HG02870 (cell line): ENCODE measurements around the gene SUMO2.
A peak's percentile ranks its signal among the peaks of the same experiment; 100 is the strongest.
"Not testable (repeated sequence)": the region's sequence is repeated elsewhere in the genome, so short reads cannot be mapped to it uniquely, and the experiment has no call there.

Experiments used
- ATAC-seq: cut with Tn5 transposase; IDR thresholded peaks from one replicate; pipeline ENCODE4 v1.9.1; 2021; ENCODE audit warnings: mild to moderate bottlenecking, moderate library complexity; ENCODE audit not compliant: unreplicated experiment

The SUMO2 gene

DNA sequence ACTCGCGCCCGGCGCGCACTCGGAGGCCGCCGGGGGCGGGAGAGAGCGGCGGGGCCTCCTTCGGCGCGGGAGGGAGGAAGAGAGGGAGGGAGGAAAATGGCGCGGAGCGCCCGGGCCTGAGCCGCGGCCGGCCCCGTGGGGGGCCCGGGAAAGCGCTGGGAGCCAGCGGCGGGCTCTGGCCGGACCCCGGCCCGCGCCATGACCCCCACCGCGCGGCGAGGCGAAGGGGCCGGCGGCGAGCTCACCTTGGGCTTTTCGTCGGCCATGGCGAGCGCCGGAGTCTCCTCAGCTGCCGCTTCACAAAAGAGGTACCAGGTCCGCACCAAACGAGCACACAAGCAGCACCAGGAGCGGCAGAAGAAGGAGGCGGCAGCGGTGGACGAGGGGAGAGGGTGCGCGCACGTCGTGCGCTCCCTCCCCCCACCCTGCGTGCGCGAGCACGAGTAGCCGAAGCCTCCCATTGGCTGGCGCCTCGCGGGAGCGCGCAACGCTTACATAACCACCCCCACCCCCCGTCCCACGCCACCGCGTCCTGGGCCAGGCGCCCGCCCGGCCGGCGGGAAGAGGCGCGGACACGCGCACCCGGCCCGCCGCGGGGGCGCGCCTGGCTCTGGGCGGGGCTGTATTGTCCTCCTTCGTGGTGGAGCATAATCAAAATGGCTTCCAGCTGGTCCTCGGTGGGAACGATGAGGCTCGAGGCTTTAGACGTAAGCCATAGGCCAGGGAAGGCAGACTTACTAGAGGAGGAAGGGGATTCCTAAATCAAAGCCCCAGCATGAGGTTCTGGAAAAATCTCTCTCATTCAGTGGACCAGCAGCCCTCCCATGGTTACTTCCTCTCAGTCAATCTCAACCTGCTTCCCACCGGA is at the start of gene SUMO2:
Gene SUMO2 (minus strand): TSS at position 391 of the 868 bp plus-strand sequence. CDS start 125 bp downstream, at position 266.
- peak; percentile 66 for ATAC-seq

DNA sequence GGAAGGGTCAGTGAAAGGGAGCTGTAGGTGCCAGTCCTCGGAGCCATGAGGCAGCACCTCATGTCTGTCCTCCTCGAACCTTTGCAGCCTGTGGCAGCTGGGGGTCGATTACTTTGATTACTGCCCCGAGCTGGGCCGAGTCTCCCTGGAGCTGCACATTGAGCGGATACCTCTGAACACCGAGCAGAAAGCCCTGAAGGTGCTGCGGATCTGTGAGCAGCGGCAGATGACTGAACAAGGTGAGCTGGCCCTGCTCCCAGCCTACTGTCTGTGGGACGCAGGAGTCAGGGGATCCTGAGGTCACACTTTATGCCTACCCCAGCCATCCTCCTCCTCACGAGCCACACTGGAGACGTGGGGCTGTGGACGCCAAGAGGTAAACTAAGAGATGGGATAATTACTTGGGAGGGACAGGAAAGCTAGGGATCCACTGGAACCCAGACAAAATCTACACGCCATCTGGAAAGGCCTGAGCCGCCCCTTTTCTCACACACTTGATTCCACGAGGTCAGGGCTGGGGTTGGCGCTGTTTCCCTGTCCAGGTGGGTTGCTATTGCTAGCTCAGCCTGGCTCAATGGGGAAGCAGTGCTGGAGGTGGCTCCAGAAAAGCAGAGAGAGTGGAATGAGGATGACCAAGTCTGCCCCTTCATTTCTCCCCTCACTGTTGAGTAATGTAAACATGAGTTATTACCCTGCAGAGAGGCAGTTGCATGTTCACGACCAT is 49.1 kb upstream of the SUMO2 start:
- no peak for ATAC-seq

DNA sequence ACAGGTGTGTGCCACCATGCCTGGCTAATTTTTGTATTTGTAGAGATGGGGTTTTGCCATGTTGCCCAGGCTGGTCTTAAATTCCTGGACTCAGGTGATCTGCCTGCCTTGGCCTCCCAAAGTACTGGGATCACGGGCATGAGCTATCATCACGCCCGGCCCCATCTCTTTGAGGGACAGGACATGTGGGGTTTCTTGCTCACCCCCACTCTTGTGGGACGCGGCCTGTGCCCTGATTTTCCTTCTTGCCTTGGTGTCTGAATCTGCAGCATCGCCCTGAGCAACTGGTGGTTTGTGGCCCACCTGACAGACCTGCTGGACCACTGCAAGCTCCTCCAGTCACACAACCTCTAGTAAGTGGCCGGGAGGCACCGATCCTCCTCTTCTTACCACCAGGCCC is 48.3 kb upstream of the SUMO2 start:
- ATAC-seq = no peak

DNA sequence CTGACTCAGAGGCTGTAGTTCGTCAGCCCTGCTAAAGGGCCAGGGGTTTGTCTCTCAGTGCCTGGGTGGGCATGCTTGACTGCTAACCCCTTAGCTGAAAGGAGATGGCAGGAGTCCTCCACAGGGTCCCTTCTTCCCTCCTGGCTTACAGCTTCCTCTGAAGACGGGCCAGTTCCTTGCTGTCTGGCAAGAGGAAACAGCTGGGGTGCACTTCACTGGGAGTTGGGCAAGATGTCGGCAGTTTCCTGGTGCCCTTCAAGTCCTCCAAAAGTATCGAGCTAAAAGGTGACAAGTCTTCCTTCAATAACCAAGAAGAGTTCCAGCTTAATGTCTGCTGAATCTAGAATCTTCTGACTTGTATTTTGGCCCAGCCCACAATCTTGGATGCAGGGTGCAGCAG is 46.1 kb upstream of the SUMO2 start:
- ATAC-seq = no peak

DNA sequence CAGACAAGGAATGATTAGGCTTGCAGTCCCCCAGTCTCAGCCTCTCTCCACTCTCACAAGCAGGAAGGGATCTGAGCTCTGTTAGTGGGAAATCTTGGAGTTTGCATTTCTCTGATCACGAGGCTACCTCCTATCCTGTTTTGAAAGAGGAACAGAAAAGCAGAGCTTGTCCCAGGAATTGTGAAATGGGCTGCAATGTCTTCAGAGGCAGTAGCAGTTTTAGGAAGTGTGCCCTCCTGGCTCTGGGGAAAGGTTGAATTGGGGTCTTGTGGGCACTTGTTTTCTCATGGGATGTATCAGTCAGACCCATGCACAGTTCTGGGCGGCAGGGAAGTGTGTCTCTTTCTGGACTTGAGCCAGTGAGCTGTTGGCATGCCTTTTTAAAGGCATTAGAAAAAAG is 45.5 kb upstream of the SUMO2 start:
- no peak for ATAC-seq

DNA sequence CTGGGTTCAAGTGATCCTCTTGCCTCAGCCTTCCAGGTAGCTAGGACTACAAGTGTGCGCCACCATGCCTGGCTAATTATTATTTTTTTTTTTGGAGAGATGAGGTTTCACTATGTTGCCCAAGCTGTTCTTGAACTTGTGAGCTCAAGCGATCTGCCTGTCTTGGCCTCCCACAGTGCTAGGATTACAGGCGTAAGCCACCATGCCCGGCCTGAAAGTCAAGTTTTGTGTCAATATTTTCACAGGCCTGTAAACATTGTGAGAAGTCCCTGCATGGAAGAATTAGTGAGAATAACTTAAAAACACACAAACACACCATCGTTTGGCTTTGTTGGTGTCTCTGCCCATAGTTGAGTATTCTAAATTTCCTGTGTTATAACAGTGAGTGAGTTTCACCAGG is 45.0 kb upstream of the SUMO2 start:
- no peak for ATAC-seq

DNA sequence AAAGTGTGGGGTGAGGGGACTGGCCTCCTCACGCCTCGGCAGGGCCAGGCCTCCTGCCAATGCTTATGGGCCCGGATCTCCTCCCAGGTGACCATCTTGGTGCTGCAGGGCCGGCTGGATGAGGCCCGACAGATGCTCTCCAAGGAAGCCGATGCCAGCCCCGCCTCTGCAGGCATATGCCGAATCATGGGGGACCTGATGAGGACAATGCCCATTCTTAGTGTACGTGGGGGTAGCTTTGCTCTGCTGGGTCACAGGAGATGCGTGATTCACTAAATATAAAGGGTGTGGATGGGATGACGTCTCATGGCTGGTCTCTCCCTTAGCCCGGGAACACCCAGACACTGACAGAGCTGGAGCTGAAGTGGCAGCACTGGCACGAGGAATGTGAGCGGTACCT is 42.3 kb upstream of the SUMO2 start:
- no peak for ATAC-seq

DNA sequence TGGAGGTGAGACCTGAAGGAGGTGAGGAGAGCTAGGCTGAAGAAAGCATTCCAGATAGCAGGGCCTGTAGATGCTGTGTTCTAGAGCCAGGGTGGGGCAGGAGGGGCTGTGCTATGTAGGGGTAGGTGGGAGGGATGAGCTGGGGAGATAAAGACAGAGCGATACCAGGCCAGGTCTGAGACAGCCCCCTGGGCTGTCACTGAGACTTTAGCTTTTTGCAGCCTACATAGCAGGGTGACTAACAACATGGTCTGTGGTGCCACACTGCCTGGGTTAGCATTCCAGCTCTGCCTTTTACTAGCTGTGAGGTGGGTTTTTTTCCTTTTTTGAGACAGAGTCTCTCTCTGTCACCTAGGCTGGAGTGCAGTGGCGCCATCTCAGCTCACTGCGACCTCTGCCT is 37.1 kb upstream of the SUMO2 start:
- no peak for ATAC-seq

DNA sequence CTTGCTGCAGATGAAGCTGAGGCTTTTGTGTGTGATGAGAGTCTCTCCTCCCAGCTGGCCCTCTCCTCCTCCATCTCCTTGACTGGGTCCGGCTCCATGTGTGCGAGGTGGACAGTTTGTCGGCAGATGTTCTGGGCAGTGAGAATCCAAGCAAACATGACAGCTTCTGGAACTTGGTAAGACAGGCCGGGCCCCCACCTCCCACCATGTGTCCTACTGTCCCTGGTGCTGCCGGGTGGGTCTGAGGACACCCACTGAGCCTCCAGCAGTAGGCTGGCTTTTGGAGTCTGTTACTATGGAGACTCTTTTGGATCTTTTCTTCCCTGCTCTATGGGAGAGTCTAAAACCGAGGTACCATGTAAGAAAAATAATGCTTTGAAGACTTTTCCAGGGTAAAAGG is 35.4 kb upstream of the SUMO2 start:
- ATAC-seq = no peak

DNA sequence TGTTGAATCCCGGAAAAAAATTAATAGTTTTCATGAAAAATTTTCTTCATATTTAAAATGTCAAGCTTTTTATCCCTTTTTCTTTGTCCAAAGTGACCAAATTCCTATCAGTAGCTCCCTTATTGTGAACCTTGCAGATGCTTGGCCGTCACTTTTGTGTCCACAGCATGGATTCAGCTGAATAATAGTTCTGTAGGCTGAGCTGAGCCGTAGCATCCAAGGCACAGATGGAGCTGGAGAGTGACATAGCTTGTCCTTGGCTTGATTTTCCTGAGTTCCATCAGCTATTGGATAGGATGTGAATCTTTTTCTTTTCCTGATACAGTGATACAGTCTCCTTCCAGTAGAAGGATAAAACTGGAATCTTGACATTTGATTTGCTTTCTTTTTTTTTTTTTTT is 26.3 kb upstream of the SUMO2 start:
- ATAC-seq = no peak

DNA sequence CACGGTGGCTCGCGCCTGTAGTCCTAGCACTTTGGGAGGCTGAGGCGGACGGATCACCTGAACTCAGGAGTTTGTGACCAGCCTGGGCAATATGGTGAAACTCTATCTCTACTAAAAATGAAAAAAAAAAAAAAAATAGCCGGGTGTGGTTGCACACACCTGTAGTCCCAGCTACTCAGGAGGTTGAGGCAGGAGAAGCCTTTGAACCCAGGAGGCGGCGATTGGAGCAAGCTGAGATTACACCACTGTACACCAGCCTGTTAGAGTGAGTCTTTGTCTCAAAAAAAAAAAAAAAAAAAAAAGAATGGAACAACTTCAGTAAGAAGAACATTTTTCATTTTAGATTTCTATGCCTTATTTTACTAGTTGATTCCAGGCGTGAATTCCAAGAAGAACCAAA is 25.4 kb upstream of the SUMO2 start:
- no peak for ATAC-seq

DNA sequence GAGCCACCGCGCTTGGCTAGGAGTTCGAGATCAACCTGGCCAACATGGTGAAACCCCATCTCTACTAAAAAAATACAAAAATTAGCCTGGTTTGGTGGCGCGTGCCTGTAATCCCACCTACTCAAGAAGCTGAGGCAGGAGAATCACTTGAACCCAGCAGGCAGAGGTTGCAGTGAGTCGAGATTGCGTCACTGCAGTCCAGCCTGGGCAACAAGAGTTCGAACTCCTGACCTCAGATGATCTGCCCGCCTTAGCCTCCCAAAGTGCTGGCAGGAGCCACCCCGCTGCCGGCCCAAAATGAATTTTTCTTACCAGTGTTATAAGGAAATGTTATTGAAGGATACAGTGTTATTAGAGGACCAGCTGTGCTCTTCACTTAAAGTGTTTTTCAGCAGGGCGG is 25.0 kb upstream of the SUMO2 start:
- ATAC-seq = no peak

DNA sequence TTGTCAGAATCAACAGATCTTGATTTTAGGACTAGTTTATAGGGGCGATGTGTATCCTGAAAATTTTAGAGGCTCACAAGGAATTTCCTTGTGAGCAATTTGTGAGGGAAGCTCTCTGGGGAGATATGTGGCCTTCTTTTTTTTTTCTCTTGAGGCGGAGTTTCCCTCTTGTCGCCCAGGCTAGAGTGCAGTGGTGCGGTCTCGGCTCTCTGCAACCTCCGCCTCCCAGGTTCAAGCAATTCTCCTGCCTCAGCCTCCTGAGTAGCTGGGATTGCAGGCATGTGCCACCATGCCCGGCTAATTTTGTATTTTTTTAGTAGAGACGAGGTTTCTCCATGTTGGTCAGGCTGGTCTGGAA is 24.3 kb upstream of the SUMO2 start:
- not testable (repeated sequence) for ATAC-seq

DNA sequence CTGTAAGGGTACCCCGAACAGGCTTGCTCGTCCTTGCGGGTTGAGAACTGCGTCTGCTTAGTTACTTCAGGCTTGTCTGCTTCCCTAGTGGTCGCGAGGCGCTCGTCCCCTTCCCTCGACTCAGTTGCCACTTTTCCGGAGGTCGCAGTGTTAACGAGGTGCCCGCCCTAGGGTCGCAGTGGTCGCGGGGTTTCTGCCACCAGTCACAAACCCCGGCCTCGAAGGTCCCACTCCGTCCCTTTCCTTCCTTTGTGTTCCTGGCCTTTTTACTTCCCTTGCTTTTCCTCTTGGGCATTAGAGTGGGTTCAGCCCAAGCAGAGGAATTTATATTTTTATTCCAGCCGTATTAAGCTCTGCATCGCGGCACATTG is 23.0 kb upstream of the SUMO2 start:
- ATAC-seq = no peak

DNA sequence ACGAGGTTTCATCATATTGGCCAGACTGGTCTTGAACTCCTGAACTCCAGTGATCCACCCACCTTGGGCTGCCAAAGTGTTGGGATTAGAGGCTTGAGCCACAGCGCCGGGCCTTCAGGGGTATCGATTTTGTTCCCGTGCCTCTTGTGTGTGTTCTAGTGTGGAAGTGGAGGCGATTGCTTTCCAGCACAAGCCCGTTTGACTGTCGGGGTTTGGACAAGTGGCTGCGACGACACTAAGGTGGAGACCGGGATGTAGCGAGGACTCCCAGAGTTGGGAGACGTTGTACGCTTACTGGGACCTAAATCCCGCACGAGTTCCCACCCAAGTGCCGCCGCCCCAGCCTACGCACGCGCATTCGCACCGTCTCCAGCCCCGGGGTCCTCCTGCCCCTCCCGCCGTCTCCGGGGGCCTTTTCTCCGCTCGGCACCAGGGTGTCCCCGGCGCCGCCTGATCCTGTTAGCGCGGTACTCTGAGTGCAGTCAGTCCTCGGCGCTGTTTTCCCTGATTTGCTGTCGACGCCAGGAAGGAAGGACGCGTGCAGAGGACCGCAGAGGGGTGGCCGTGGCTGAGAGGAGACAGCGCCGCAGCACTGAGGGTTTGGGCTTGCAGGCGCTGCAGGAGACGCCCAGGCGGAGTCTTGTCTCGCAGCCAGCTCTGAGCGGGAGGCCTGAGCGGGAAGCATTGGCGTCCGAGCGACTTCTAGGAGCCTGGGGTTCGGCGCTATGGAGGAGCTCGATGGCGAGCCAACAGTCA is 22.5 kb upstream of the SUMO2 start, which contains the start of gene NUP85:
Gene NUP85 (plus strand): TSS at position 643 of the 756 bp plus-strand sequence. CDS start 83 bp downstream, at position 726.
- peak; percentile 70 for ATAC-seq

DNA sequence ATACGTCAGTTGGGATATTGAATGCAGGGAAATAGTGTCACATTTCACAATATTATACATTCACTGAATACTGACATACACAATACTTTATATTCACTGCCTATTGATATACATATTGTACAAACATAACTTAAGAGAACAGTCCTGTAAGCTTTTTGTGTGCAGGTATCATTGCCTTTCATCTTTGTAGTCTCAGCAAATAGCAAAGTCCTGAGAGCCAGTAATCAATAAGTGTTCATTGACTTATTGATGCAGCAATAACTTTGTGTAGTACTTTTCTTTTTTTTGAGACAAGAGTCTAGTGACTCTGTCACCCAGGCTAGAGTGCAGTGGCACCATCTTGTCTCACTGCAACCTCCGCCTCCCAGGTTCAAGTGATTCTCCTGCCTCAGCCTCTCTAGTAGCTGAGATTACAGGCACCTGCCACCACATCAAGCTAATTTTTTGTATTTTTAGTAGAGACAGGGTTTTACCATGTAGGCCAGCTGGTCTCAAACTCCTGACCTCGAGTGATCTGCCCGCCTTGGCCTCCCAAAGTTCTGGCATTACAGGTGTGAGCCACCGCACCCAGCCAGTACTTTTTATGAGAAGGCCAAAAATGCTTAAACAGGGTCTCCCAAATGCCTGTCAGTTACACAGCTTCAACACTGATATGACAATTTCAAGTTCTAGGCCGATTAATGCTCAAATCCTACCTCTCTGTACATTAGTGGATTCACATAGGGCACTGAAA is 17.3 kb upstream of the SUMO2 start:
- no peak for ATAC-seq

DNA sequence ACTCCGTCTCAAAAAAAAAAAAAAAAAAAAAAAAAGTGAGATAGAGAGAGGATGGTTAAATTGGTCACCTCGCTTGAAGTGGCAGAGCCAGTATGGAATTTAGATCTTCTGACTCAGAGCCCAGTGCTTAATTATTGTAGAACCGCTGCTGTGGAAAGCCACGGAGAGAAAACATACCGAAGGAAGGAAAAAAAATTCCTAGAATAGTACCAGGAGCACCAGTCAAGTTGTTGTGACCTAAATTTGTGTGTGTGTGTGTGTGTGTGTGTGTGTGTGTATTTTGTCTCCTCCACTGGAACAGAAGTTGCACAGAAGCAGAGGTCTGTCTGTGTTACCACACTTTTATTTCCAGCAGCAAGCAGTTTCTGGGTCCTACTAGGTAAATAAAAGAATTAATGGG is 12.1 kb upstream of the SUMO2 start:
- no peak for ATAC-seq

DNA sequence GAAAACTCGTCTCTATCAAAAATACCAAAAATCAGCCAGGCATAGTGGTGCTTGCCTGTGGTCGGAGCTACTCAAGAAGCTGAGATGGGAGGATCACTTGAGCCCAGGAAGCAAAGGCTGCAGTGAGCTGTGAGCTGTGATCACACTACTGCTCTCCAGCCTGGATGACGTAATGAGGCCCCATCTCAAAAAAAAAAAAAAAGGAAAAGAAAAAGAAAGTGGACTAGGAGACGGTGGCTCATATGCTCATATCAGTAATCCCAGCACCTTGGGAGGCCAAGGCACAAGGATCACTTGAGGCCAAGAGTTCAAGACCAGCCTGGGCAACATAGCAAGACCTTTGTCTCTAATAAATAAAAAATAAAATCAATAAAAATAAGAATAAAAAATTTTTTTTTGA is 8.8 kb upstream of the SUMO2 start:
- ATAC-seq = no peak

DNA sequence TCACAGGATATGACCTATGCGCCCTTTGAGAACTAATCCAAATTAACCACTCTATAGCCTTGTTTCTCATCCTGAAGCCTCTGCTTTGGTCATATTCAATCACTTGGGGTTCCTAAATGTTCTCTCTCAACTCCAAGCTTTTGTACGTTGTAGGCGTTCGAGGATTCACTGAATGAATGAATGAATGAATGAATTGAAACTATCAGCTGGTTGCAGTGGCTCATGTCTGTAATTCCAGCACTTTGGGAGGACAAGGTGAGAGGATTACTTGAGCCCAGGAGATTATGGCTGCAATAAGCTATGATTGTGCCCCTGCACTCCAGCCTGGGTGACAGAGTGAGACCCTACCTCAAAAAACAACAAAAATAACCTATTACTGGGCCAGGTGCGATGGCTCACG is 5.9 kb upstream of the SUMO2 start:
- ATAC-seq = no peak

DNA sequence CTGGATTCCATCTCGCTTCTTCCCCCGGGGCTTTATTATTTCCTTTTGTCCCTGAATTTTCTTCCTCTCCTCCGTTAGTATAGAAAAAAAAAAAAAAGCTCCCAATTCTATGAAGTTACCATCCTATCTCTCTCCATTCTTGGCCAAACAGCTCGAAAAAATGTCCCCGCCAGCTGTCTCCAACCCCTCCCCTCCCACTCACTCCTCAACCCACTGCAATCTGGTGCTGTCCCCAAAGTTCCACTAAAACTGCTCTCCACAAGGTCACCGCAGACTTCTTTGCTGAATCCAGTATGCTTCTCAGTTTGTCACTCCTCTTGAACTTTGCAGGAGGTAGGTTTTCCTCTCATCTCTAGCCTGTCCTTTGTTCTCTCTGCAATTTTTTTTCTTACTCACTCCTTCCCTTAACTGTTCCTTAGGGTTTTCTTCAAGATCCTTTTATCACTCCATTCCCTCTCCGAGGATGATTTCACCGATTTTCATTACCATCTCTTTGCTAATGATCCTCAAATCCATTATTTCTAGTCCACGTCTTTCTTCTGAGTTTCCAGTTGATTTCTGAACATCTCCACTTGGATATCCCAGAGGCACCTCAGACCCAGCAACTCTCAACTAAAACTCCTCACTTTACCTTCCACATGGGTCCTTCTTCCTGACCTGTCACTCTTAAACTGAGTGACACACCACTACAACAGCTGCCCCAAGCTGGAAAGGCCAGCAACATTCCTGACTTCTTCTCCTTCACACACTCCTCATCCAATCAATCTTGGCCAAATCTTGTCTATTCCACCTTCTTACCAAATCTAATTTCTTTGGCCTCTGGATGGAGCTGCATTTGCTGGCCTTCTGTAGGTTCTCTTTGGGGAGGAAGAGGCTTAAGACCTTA is 1.5 kb upstream of the SUMO2 start:
- ATAC-seq = no peak
